Keratinocyte (primary cell): ENCODE data around the gene MXRA7.

Experiments used
- CTCF ChIP-seq, 3 experiments: IDR thresholded peaks in 1 of 3; conservative IDR thresholded peaks in 1 of 3; optimal IDR thresholded peaks in 1 of 3; 2 replicates in 2 of 3; 3 replicates in 1 of 3; pipeline versions ENCODE3 to v1.5.1; 2011; ENCODE audit warnings: low read length in 3 of 3, mild to moderate bottlenecking in 3 of 3, moderate library complexity in 2 of 3, control low read depth in 1 of 3, inconsistent platforms in 1 of 3; ENCODE audit not compliant: insufficient read depth in 2 of 3; ENCODE audit errors: extremely low read depth in 1 of 3
- EZH2 ChIP-seq: IDR thresholded peaks from one replicate; pipeline ENCODE4 v1.6.1; 2012; ENCODE audit warnings: inconsistent platforms, mild to moderate bottlenecking, low read length, moderate library complexity

- TF ChIP-seq CTCF (optimal IDR thresholded peaks at IDR 0.05 in 1 of 3, IDR thresholded peaks at IDR 0.05 in 1 of 3, conservative IDR thresholded peaks at IDR 0.05 in 1 of 3; ENCODE audit: extremely low read depth in 1 of 3, insufficient read depth in 2 of 3, low read length in 3 of 3) (no peak), EZH2 (no peak)
These were observed 40.7 kb upstream of the MXRA7 start for GRCh38 chr17:76751416-76751993.
